Transverse colon (tissue), 4 donors: ENCODE data around the gene ZNF608. TPM values are rescaled to one million over a fixed set of nuclear protein-coding genes. Genes with fewer than 3 reads are reported as not detected.

ENCODE experiments used
- DNase-seq: peaks from one replicate; pipeline ENCODE4 v3.0.0-alpha.2; 2019
- H3K27ac ChIP-seq, 4 donors: fragments of 200-600 bp; sonication (generic); 2 replicates each; pipeline ENCODE4 v1.5.1; 2016 to 2018; ENCODE audit warnings: inconsistent platforms in 4 of 4
- H3K27me3 ChIP-seq: fragments of 200-600 bp; sonication (generic); 2 replicates; pipeline ENCODE4 v1.5.1; 2017; ENCODE audit warnings: inconsistent platforms
- H3K36me3 ChIP-seq, 4 donors: fragments of 200-600 bp; sonication (generic); 2 replicates each; pipeline ENCODE4 v1.5.1; 2017 to 2019; ENCODE audit warnings: inconsistent platforms in 4 of 4
- H3K4me1 ChIP-seq, 4 donors: fragments of 200-600 bp; sonication (generic); 2 replicates each; pipeline ENCODE4 v1.5.1; 2017 to 2020; ENCODE audit warnings: inconsistent platforms in 4 of 4
- H3K4me3 ChIP-seq, 4 donors: fragments of 200-600 bp; sonication (generic); 1 replicate in 1 of 4; 2 replicates in 3 of 4; pipeline versions ENCODE4 v1.5.1 to v1.6.1; 2017 to 2019; ENCODE audit warnings: inconsistent platforms in 4 of 4
- H3K9me3 ChIP-seq, 2 donors: fragments of 200-600 bp; sonication (generic); 2 replicates each; pipeline ENCODE4 v1.5.1; 2017 to 2019; ENCODE audit warnings: inconsistent platforms in 2 of 2
- EP300 ChIP-seq: sonication (generic); formaldehyde crosslinking; IDR thresholded peaks from one replicate; pipeline ENCODE4 v1.6.1; 2017; ENCODE audit warnings: antibody characterized with exemption, low read depth
- POLR2A ChIP-seq: fragments of 450-650 bp; IDR thresholded peaks from one replicate; pipeline ENCODE4 v1.6.1; 2016; ENCODE audit warnings: antibody characterized with exemption, mild to moderate bottlenecking, moderate library complexity
- POLR2AphosphoS5 ChIP-seq, 3 donors: sonication (generic); formaldehyde crosslinking; IDR thresholded peaks; one replicate each; pipeline ENCODE4 v1.6.1; 2016; ENCODE audit warnings: antibody characterized with exemption in 3 of 3
- WGBS, 2 donors: methylation state at CpG; one replicate each; pipeline ENCODE4 v1.1.5; 2018; ENCODE audit warnings: low coverage in 1 of 2; 5-methylcytosine and 5-hydroxymethylcytosine counted together
- in situ Hi-C, 4 donors: fragments of 200-750 bp; cut with MboI; loops; one replicate each; pipeline versions ENCODE4 v1.15.0 to v1.15.1; 2017; ENCODE audit warnings: low sequenced_read_pairs in 3 of 4, low pct_ligation_motif_present in 1 of 4, low pct_unique_long_range_greater_than_20kb in 1 of 4
- intact Hi-C: fragments of 100-400 bp; cut with DNase I; formaldehyde crosslinking; loops from one replicate; pipeline ENCODE4 v1.15.1; 2023; ENCODE audit warnings: low total_unique reads
- total RNA-seq, 4 donors: library from RNA; depleted of rRNA; stranded (reverse); fragments of >200 nt; gene quantifications; one replicate each; pipeline ENCODE4 v1.1.0, GENCODE V29; 2016
- TF ChIP-seq, protein P1 (sequence below), 5 experiments: fragments of 200-600 bp in 3 of 5; fragments of 450-650 bp in 2 of 5; sonication (generic) in 3 of 5; IDR thresholded peaks; 1 replicate in 2 of 5; 2 replicates in 3 of 5; pipeline ENCODE4 v1.5.1; 2016 to 2017; ENCODE audit warnings: antibody characterized with exemption in 5 of 5, inconsistent platforms in 3 of 5, mild to moderate bottlenecking in 2 of 5, moderate library complexity in 1 of 5

Gene ZNF608
- total RNA-seq, 4 donors from 2014 or later = 30.6 to 83.2 (median 41.2) TPM

DNA sequence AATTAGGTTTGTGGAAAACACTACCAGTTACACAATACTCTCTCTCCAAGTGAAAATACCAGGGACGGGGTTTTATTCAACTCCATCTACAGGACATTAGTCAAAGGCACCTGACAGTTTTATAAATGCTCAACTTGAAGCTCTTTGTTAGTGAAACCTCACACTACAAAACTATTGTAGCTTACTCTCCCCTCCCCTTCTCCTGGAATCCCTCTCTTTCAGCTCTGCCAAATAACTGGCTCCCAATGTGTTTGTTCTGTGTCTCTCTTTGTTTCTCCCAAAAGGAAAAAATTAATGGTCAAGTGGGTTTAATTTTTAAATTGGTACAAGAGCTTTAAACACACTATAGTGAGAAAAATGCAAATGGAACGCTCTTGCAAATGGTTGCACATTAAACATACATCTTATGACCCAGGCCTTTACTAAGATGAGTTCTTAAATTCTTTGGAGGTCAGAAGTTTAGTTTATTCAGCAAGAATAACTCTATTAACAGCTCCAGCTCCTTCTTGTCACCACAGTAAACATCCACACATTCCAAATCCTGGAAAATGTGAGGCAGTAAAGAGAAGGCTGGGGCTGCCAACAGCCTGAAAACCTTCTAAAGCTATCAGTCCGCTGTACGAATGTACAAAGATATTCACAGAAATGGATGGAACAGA, 48.4 kb downstream of the ZNF608 start:
- DNase-seq = no peak
- Histone ChIP-seq H3K27me3 (no peaks in the 10 kb centered on the region), H3K4me1 (peaks cover 17 to 42% (median 28%) of the 10 kb centered on the region in 4 donors)

DNA sequence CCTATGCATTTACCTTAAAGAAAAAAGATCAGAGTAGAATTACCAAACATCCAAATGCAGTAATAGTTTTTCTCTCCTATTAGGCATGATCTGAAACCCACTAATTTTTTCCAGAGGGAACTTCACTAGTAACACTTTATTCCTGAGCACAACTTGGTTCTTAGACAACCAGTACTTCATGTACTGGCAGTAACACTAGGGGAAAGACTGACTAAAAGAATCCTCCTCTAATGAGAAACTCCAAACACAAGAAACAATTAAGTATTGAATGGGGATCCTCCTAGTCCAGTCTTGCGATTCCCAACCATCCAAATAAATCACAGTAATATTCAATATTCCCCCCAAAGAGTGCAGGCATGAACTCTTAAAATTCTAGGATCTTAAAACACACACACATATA, 48.9 kb downstream of the ZNF608 start:
- whole genome bisulfite sequencing, 2 donors = 64 to 71% methylated on average over 1 of the region's 1 CpG
- H3K4me3 ChIP-seq = no peak overlapping the region
- TF ChIP-seq POLR2A = no peak
- peak; percentile 51 for TF ChIP-seq EP300
- TF ChIP-seq, protein P1, sequence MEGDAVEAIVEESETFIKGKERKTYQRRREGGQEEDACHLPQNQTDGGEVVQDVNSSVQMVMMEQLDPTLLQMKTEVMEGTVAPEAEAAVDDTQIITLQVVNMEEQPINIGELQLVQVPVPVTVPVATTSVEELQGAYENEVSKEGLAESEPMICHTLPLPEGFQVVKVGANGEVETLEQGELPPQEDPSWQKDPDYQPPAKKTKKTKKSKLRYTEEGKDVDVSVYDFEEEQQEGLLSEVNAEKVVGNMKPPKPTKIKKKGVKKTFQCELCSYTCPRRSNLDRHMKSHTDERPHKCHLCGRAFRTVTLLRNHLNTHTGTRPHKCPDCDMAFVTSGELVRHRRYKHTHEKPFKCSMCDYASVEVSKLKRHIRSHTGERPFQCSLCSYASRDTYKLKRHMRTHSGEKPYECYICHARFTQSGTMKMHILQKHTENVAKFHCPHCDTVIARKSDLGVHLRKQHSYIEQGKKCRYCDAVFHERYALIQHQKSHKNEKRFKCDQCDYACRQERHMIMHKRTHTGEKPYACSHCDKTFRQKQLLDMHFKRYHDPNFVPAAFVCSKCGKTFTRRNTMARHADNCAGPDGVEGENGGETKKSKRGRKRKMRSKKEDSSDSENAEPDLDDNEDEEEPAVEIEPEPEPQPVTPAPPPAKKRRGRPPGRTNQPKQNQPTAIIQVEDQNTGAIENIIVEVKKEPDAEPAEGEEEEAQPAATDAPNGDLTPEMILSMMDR (IDR thresholded peaks at IDR 0.05) = no peak
- TF ChIP-seq POLR2AphosphoS5 (IDR thresholded peaks at IDR 0.05) = peak in 2 of 3 donors; percentile 16 to 33
- peak overlapping the region; percentile 68 to 79 (median 76) for H3K27ac ChIP-seq
- no peak for DNase-seq
- no peaks in the 10 kb centered on the region for H3K36me3 ChIP-seq
- intact Hi-C loops = no loop called here
- no peaks in the 10 kb centered on the region for H3K9me3 ChIP-seq
- H3K27me3 ChIP-seq = no peaks in the 10 kb centered on the region
- in situ Hi-C loops = no loop called here
- H3K4me1 ChIP-seq = peaks cover 12 to 42% (median 26%) of the 10 kb centered on the region in 4 donors

More for the DNA sequence above, 48.4 kb downstream of the ZNF608 start:
- 64 to 79% methylated on average over 3 to 4 of the region's 4 CpGs for WGBS, 2 donors
- Histone ChIP-seq H3K9me3 (no peaks in the 10 kb centered on the region), H3K4me3 (no peak overlapping the region), H3K27ac (peak overlapping the region; percentile 68 to 79 (median 76)), H3K36me3 (no peaks in the 10 kb centered on the region)
- intact Hi-C loops (no loop called here), in situ Hi-C loops (no loop called here)
- TF ChIP-seq EP300 = no peak
- TF ChIP-seq, protein P1 (IDR thresholded peaks at IDR 0.05) = no peak
- TF ChIP-seq POLR2AphosphoS5 (IDR thresholded peaks at IDR 0.05) = peak; percentile 38 to 69 (median 49)
- TF ChIP-seq POLR2A = no peak

DNA sequence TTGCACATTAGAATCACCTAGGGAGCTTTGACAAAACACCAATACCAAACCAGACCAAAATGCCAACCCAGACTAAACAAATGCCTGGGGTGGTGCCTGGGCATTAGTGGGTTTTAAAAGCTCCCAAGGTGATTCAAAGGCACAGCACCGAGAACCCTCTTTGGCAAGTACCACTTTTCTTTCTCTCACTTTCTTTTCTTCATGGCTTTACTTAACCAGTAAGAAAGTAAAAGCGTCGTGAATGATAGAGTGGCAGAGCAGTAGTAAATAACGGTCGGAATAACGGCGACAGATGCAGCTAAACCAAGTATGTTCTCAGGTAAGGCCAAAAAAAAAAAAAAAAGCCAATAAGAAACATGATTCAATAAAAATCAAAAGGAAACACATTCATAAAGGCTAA, 49.5 kb downstream of the ZNF608 start:
- TF ChIP-seq EP300 = no peak
- TF ChIP-seq POLR2A = no peak
- no peak for TF ChIP-seq POLR2AphosphoS5 (IDR thresholded peaks at IDR 0.05)
- TF ChIP-seq, protein P1 (IDR thresholded peaks at IDR 0.05) = no peak
- Histone ChIP-seq H3K4me1 (peaks cover 8 to 40% (median 25%) of the 10 kb centered on the region in 4 donors), H3K4me3 (no peak overlapping the region), H3K27me3 (no peaks in the 10 kb centered on the region), H3K9me3 (no peaks in the 10 kb centered on the region), H3K36me3 (no peaks in the 10 kb centered on the region), H3K27ac (peak overlapping the region; percentile 68 to 79 (median 76))
- in situ Hi-C loops = no loop called here
- DNase-seq = no peak
- intact Hi-C loops = no loop called here
- WGBS, 2 donors = 88 to 91% methylated on average over 7 of the region's 7 CpGs
